ENCODE data around the gene AK5. TPM values are rescaled to one million over a fixed set of nuclear protein-coding genes. Genes with fewer than 3 reads are reported as not detected.

AK5 gene
- total and polyA plus RNA-seq, 2 donors (not counting 1 experiment from before 2014, with no cell fraction given) = 0.18 TPM; not detected in 1

DNA sequence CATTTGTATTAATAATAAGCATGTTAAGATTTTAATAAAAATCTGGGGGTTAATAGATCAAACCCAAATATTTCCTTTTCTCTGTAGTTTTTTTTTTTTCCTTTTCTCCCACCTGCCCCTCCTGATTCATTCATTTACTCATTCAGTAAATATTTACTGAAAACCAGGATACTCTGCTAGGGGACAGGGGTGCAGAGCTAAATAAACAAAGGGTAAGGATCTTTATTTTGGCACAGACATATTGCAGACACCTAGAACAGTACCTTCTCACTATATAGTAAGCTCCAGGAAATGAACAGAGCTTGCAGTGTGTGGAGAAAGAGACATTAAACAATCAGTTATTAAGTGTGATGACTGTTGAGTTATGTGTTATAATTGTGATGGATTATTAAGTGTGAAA is 60.9 kb downstream of the AK5 start:
- no peaks in the 10 kb centered on the region for H3K4me1 ChIP-seq (ENCODE audit: control insufficient read depth in 2 of 2, insufficient read depth in 2 of 2, low read length in 2 of 2)
- TF ChIP-seq, protein P1, sequence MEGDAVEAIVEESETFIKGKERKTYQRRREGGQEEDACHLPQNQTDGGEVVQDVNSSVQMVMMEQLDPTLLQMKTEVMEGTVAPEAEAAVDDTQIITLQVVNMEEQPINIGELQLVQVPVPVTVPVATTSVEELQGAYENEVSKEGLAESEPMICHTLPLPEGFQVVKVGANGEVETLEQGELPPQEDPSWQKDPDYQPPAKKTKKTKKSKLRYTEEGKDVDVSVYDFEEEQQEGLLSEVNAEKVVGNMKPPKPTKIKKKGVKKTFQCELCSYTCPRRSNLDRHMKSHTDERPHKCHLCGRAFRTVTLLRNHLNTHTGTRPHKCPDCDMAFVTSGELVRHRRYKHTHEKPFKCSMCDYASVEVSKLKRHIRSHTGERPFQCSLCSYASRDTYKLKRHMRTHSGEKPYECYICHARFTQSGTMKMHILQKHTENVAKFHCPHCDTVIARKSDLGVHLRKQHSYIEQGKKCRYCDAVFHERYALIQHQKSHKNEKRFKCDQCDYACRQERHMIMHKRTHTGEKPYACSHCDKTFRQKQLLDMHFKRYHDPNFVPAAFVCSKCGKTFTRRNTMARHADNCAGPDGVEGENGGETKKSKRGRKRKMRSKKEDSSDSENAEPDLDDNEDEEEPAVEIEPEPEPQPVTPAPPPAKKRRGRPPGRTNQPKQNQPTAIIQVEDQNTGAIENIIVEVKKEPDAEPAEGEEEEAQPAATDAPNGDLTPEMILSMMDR (IDR thresholded peaks at IDR 0.05) = no peak
- TF ChIP-seq EZH2 (IDR thresholded peaks at IDR 0.05; ENCODE audit: borderline replicate concordance, insufficient read depth, low read depth, low read length, poor library complexity, severe bottlenecking) = no peak
- Mint-ChIP-seq H3K27me3 (peaks cover 9% of the 10 kb centered on the region), H3K27ac (no peak overlapping the region), H3K9me3 (ENCODE audit: insufficient read depth) (no peaks in the 10 kb centered on the region), H3K4me3 (no peak overlapping the region), H3K4me1 (no peaks in the 10 kb centered on the region)
- no peak overlapping the region for H3K27ac ChIP-seq (ENCODE audit: low read length in 2 of 2)
- ATAC-seq (ENCODE audit: low read depth) (no peak), DNase-seq (no peak)
- H2AFZ ChIP-seq (ENCODE audit: insufficient read depth, low read depth, low read length, poor library complexity, severe bottlenecking) = no peak overlapping the region
- no peaks in the 10 kb centered on the region for H3K27me3 ChIP-seq (replicated peaks in 1 of 4; ENCODE audit: control extremely low read depth in 1 of 4, control insufficient read depth in 3 of 4, insufficient read depth in 4 of 4, low read length in 3 of 4)
- no peaks in the 10 kb centered on the region for H3K36me3 ChIP-seq (replicated peaks in 1 of 2; ENCODE audit: control extremely low read depth in 1 of 2, control insufficient read depth in 1 of 2, extremely low read depth in 1 of 2, insufficient read depth in 2 of 2, low read length in 1 of 2)
- POLR2A ChIA-PET = no interaction called here
- no peaks in the 10 kb centered on the region for H3K79me2 ChIP-seq (ENCODE audit: control insufficient read depth, insufficient read depth, low read length)
- H3K9ac ChIP-seq (ENCODE audit: low read length) = no peak overlapping the region
- intact Hi-C loops (cut with micrococcal nuclease) = no loop called here
- H3K9me3 ChIP-seq (ENCODE audit: control extremely low read depth in 1 of 3, control insufficient read depth in 2 of 3, insufficient read depth in 1 of 3, low read length in 2 of 3) = peaks cover 0 to 1% (median 0%) of the 10 kb centered on the region in 3 donors
- H3K4me3 ChIP-seq (ENCODE audit: control extremely low read depth in 1 of 5, extremely low read depth in 1 of 5, insufficient read depth in 1 of 5, low read depth in 2 of 5, low read length in 4 of 5) = no peak overlapping the region
- no peaks in the 10 kb centered on the region for H4K20me1 ChIP-seq (ENCODE audit: control insufficient read depth, insufficient read depth, low read length, poor library complexity, severe bottlenecking)
- CTCF ChIA-PET = no interaction called here
- H3K4me2 ChIP-seq (replicated peaks; ENCODE audit: low read depth, low read length, poor library complexity, severe bottlenecking) = no peak overlapping the region

DNA sequence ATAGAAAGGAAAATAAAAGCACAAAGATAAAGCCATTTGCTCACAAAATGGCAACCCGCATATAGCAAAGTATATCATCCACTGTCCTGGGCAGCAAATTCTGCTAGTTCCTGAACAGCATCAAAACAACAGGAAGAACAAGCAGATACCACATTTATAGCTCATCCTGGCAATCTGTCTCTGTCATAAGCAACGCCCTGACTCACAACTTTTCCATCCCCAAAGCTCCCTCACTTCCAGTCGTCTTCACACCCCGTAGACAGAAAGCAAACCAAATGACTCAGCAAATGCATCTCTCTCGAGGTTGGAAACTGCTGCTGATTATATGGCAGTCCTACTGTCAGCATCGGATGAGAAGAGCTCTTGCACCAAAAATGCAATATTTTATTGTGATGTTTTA is 65.8 kb downstream of the AK5 start:
- Histone ChIP-seq H3K36me3 (replicated peaks in 1 of 2; ENCODE audit: control extremely low read depth in 1 of 2, control insufficient read depth in 1 of 2, extremely low read depth in 1 of 2, insufficient read depth in 2 of 2, low read length in 1 of 2) (no peaks in the 10 kb centered on the region), H2AFZ (ENCODE audit: insufficient read depth, low read depth, low read length, poor library complexity, severe bottlenecking) (no peak overlapping the region), H3K9me3 (ENCODE audit: control extremely low read depth in 1 of 3, control insufficient read depth in 2 of 3, insufficient read depth in 1 of 3, low read length in 2 of 3) (peaks cover 0 to 1% (median 0%) of the 10 kb centered on the region in 3 donors), H3K9ac (ENCODE audit: low read length) (no peak overlapping the region), H3K79me2 (ENCODE audit: control insufficient read depth, insufficient read depth, low read length) (no peaks in the 10 kb centered on the region), H3K27ac (ENCODE audit: low read length in 2 of 2) (no peak overlapping the region), H4K20me1 (ENCODE audit: control insufficient read depth, insufficient read depth, low read length, poor library complexity, severe bottlenecking) (no peaks in the 10 kb centered on the region), H3K27me3 (replicated peaks in 1 of 4; ENCODE audit: control extremely low read depth in 1 of 4, control insufficient read depth in 3 of 4, insufficient read depth in 4 of 4, low read length in 3 of 4) (no peaks in the 10 kb centered on the region), H3K4me1 (ENCODE audit: control insufficient read depth in 2 of 2, insufficient read depth in 2 of 2, low read length in 2 of 2) (no peaks in the 10 kb centered on the region), H3K4me2 (replicated peaks; ENCODE audit: low read depth, low read length, poor library complexity, severe bottlenecking) (no peak overlapping the region), H3K4me3 (ENCODE audit: control extremely low read depth in 1 of 5, extremely low read depth in 1 of 5, insufficient read depth in 1 of 5, low read depth in 2 of 5, low read length in 4 of 5) (no peak overlapping the region)
- Mint-ChIP-seq H3K27ac (no peak overlapping the region), H3K4me1 (no peaks in the 10 kb centered on the region), H3K9me3 (ENCODE audit: insufficient read depth) (no peaks in the 10 kb centered on the region), H3K4me3 (no peak overlapping the region), H3K27me3 (peaks cover 4% of the 10 kb centered on the region)
- 50% methylated on average over 2 of the region's 6 CpGs for WGBS (ENCODE audit: insufficient coverage)
- DNase-seq (no peak), ATAC-seq (ENCODE audit: low read depth) (no peak)
- intact Hi-C loops (cut with micrococcal nuclease) = no loop called here
- ChIA-PET POLR2A (no interaction called here), CTCF (no interaction called here)
- no peak for TF ChIP-seq EZH2 (IDR thresholded peaks at IDR 0.05; ENCODE audit: borderline replicate concordance, insufficient read depth, low read depth, low read length, poor library complexity, severe bottlenecking)
- TF ChIP-seq, protein P1 (IDR thresholded peaks at IDR 0.05) = no peak

Data from B cell (primary cell).